Small intestine (tissue), 7 donors: ENCODE results near the gene CDCP1. TPM values are rescaled to one million over a fixed set of nuclear protein-coding genes. Genes with fewer than 3 reads are reported as not detected.

Source experiments
- DNase-seq, 2 donors: peaks; one replicate each; pipeline versions ENCODE4 v3.0.0 to v3.0.0-alpha.2; 2013
- FAIRE-seq: peaks from 2 replicates; lab custom pipeline; 2012; peaks lifted over from hg19 to GRCh38; lab: Jason Lieb, UNC
- H3K27ac ChIP-seq, 3 donors: one replicate each; pipeline ENCODE4 v1.5.1; 2013; ENCODE audit warnings: low read length in 2 of 3, mild to moderate bottlenecking in 2 of 3, control low read depth in 1 of 3, inconsistent platforms in 1 of 3, low read depth in 1 of 3, moderate library complexity in 1 of 3
- H3K27me3 ChIP-seq, 3 donors: one replicate each; pipeline ENCODE4 v1.6.1; 2013; ENCODE audit warnings: low read length in 3 of 3, inconsistent platforms in 1 of 3; ENCODE audit not compliant: control insufficient read depth in 3 of 3, insufficient read depth in 3 of 3
- H3K36me3 ChIP-seq, 3 donors: one replicate each; pipeline ENCODE4 v1.6.1; 2013; ENCODE audit warnings: low read length in 3 of 3, inconsistent platforms in 1 of 3, low read depth in 1 of 3, mild to moderate bottlenecking in 1 of 3, moderate library complexity in 1 of 3; ENCODE audit not compliant: control insufficient read depth in 3 of 3, insufficient read depth in 2 of 3
- H3K4me1 ChIP-seq, 3 donors: one replicate each; pipeline ENCODE4 v1.6.1; 2013; ENCODE audit warnings: low read length in 2 of 3, inconsistent platforms in 1 of 3, low read depth in 1 of 3, mild to moderate bottlenecking in 1 of 3, moderate library complexity in 1 of 3; ENCODE audit not compliant: control insufficient read depth in 3 of 3, insufficient read depth in 2 of 3
- H3K4me3 ChIP-seq, 3 donors: one replicate each; pipeline ENCODE4 v1.5.1; 2013; ENCODE audit warnings: low read length in 3 of 3, control low read depth in 1 of 3, inconsistent platforms in 1 of 3, low read depth in 1 of 3, mild to moderate bottlenecking in 1 of 3, moderate library complexity in 1 of 3
- H3K9me3 ChIP-seq, 2 donors: one replicate each; pipeline ENCODE4 v1.6.1; 2013; ENCODE audit warnings: low read depth in 1 of 2, low read length in 1 of 2; ENCODE audit not compliant: control insufficient read depth in 2 of 2, insufficient read depth in 1 of 2
- WGBS, 3 donors: extraction: QIAGEN DNeasy Blood & Tissue Kit; methylation state at CpG; one replicate each; pipeline ENCODE4 v1.1.7; 2013; 5-methylcytosine and 5-hydroxymethylcytosine counted together
- polyA plus RNA-seq, 4 donors: library from polyadenylated mRNA; stranded (reverse) in 3 of 4; unstranded in 1 of 4; fragments of 200-250 nt in 3 of 4; fragments of 120-200 nt in 1 of 4; gene quantifications; one replicate each; pipeline versions ENCODE4 v1.2.1 to v1.2.3, GENCODE V29; 2013
- donor health status: healthy with polysubstance abuse.
- donor health status: control.
- donor health status: control.
- donor health status: Bipolar disorder and iron deficiency.
- donor health status: healthy.

Gene CDCP1
- polyA plus RNA-seq, 4 donors: 8.4 to 30.6 (median 12.6) TPM

GRCh38 chr3:45140141-45140769, 5.9 kb downstream of the CDCP1 start:
- peaks cover 5 to 40% (median 14%) of the 10 kb centered on the region in 3 donors for H3K4me1 ChIP-seq

GRCh38 chr3:45139372-45140140, 6.6 kb downstream of the CDCP1 start:
- WGBS, 3 donors: 52 to 67% (median 54%) methylated on average over 6 of the region's 6 CpGs
- H3K4me1 ChIP-seq: peaks cover 5 to 40% (median 14%) of the 10 kb centered on the region in 3 donors
- FAIRE-seq (no peak), DNase-seq (peak in 1 of 2 donors; percentile 34)
- peaks cover 0 to 9% (median 0%) of the 10 kb centered on the region in 3 donors for H3K36me3 ChIP-seq
- peak overlapping the region in 2 of 3 donors; percentile 14 to 59 for H3K27ac ChIP-seq
- no peak overlapping the region for H3K4me3 ChIP-seq
- H3K9me3 ChIP-seq: no peaks in the 10 kb centered on the region
- H3K27me3 ChIP-seq: no peaks in the 10 kb centered on the region

More at GRCh38 chr3:45140141-45140769, 5.9 kb downstream of the CDCP1 start:
- WGBS, 3 donors: 16 to 47% (median 31%) methylated on average over 8 of the region's 8 CpGs
- peaks cover 0 to 8% (median 0%) of the 10 kb centered on the region in 3 donors for H3K36me3 ChIP-seq
- H3K27me3 ChIP-seq: peaks cover 0 to 2% (median 0%) of the 10 kb centered on the region in 3 donors
- H3K9me3 ChIP-seq: no peaks in the 10 kb centered on the region
- DNase-seq (peak in 1 of 2 donors; percentile 47), FAIRE-seq (no peak)
- H3K27ac ChIP-seq: peak overlapping the region; percentile 1 to 59 (median 14)
- H3K4me3 ChIP-seq: no peak overlapping the region

GRCh38 chr3:45137656-45138181, 8.5 kb downstream of the CDCP1 start:
- H3K4me3 ChIP-seq: no peak overlapping the region
- no peaks in the 10 kb centered on the region for H3K27me3 ChIP-seq
- H3K9me3 ChIP-seq: no peaks in the 10 kb centered on the region
- no peak for FAIRE-seq
- DNase-seq: peak; percentile 58 to 71
- peaks cover 0 to 15% (median 0%) of the 10 kb centered on the region in 3 donors for H3K36me3 ChIP-seq
- 15 to 58% (median 35%) methylated on average over 5 of the region's 5 CpGs for WGBS, 3 donors
- H3K27ac ChIP-seq: peak overlapping the region; percentile 9 to 54 (median 22)
- peaks cover 3 to 40% (median 10%) of the 10 kb centered on the region in 3 donors for H3K4me1 ChIP-seq

DNA sequence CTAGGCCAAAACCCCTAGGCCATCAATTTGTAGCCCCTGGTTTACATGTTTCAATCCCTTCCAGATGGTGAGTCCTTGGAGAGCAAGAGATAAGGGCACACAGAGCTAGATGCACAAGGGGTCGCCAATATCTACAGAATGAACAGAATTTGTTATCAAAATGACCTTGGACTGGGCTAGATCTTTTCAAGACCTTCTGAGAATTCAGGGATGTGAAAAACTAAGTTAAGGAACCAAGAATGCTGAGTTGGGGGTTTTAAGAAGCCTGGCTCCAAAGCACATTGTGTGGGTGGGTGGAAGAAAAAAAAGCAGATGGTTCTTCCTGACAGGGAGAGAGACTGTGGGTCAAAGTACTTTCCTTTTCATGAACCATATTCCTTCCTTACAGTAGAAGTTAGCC, 10.2 kb downstream of the CDCP1 start:
- H3K27me3 ChIP-seq: no peaks in the 10 kb centered on the region
- 33 to 64% (median 63%) methylated on average over 1 of the region's 1 CpG for WGBS, 3 donors

GRCh38 chr3:45134758-45135521, 11.2 kb downstream of the CDCP1 start:
- Histone ChIP-seq H3K27ac (no peak overlapping the region), H3K4me3 (no peak overlapping the region), H3K36me3 (peaks cover 0 to 20% (median 0%) of the 10 kb centered on the region in 3 donors), H3K27me3 (no peaks in the 10 kb centered on the region), H3K9me3 (no peaks in the 10 kb centered on the region), H3K4me1 (peaks cover 0 to 32% (median 10%) of the 10 kb centered on the region in 3 donors)
- FAIRE-seq (no peak), DNase-seq (no peak)
- WGBS, 3 donors: 83 to 90% (median 86%) methylated on average over 5 of the region's 5 CpGs

More for the DNA sequence above, 10.2 kb downstream of the CDCP1 start:
- FAIRE-seq (no peak), DNase-seq (peak in 1 of 2 donors; percentile 42)
- no peak overlapping the region for H3K27ac ChIP-seq
- H3K36me3 ChIP-seq: peaks cover 0 to 20% (median 0%) of the 10 kb centered on the region in 3 donors
- no peak overlapping the region for H3K4me3 ChIP-seq
- H3K4me1 ChIP-seq: peaks cover 3 to 40% (median 10%) of the 10 kb centered on the region in 3 donors
- H3K9me3 ChIP-seq: no peaks in the 10 kb centered on the region

GRCh38 chr3:45132568-45133211, 13.5 kb downstream of the CDCP1 start:
- WGBS, 3 donors: 84 to 87% (median 84%) methylated on average over 5 of the region's 5 CpGs

DNA sequence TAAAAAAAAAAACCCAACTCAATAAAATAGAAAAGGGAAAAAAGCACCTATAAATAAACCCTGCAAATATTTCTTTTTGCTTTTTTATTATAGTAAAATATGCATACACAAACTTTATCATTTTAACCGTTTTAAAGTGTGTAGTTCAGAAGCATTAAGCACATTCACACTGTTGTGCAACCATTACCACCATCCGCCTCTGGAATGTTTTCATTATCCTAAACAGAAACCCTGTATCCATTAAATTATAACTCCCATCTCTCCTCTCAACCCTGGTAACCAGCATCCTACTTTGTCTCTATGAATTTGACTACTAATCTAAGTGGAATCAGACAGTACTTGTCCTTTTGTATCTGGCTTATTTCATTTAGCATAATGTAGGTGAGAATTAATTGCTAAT, 15.0 kb downstream of the CDCP1 start:
- peaks cover 7 to 9% (median 7%) of the 10 kb centered on the region in 3 donors for H3K4me1 ChIP-seq
- no peak overlapping the region for H3K27ac ChIP-seq
- H3K27me3 ChIP-seq: no peaks in the 10 kb centered on the region
- WGBS, 3 donors: 79 to 82% (median 81%) methylated on average over 2 of the region's 2 CpGs
- no peak overlapping the region for H3K4me3 ChIP-seq
- DNase-seq (no peak), FAIRE-seq (no peak)
- no peaks in the 10 kb centered on the region for H3K9me3 ChIP-seq
- H3K36me3 ChIP-seq: peaks cover 0 to 18% (median 0%) of the 10 kb centered on the region in 3 donors

More at GRCh38 chr3:45132568-45133211, 13.5 kb downstream of the CDCP1 start:
- H3K4me1 ChIP-seq: peaks cover 3 to 13% (median 5%) of the 10 kb centered on the region in 3 donors
- H3K4me3 ChIP-seq: no peak overlapping the region
- H3K27me3 ChIP-seq: no peaks in the 10 kb centered on the region
- DNase-seq (no peak), FAIRE-seq (no peak)
- H3K27ac ChIP-seq: no peak overlapping the region
- H3K9me3 ChIP-seq: no peaks in the 10 kb centered on the region
- H3K36me3 ChIP-seq: peaks cover 0 to 16% (median 0%) of the 10 kb centered on the region in 3 donors
